ENCODE measurements around the gene SH3D19.

The SH3D19 gene

GRCh38 chr4:151184523-151185458, 140.6 kb downstream of the SH3D19 start:
- peak; percentile 37 for DNase-seq (ENCODE audit: low read depth)
- TF ChIP-seq CTCF (IDR thresholded peaks at IDR 0.05; ENCODE audit: insufficient read depth, low read depth, low read length, missing control alignments): no peak
- H3K4me3 ChIP-seq (ENCODE audit: low read length): no peak overlapping the region

GRCh38 chr4:151182455-151182996, 142.9 kb downstream of the SH3D19 start:
- H3K4me3 ChIP-seq (ENCODE audit: low read length): no peak overlapping the region
- no peak for TF ChIP-seq CTCF (IDR thresholded peaks at IDR 0.05; ENCODE audit: insufficient read depth, low read depth, low read length, missing control alignments)
- no peak for DNase-seq (ENCODE audit: low read depth)

DNA sequence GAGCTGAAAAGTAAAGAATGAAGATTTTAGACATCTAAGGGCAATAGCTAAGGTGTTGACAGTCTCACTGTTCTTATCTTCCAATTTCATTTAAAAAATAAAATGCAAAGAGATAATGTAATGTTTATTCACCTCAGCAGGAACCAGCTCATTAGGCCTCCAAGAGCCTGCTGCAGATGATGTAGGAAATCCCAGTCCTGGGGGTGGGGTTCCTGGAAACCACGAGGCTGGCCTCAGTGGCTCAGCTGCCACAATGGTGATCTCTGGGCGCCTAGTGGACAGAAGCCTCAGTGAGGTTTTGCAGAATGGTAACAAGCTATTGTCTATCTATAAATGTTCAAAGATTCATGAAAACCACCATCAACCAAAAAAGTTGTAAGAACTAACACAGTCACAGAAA, 148.7 kb downstream of the SH3D19 start:
- TF ChIP-seq CTCF (IDR thresholded peaks at IDR 0.05; ENCODE audit: insufficient read depth, low read depth, low read length, missing control alignments): no peak
- no peak for DNase-seq (ENCODE audit: low read depth)
- H3K4me3 ChIP-seq (ENCODE audit: low read length): no peak overlapping the region

DNA sequence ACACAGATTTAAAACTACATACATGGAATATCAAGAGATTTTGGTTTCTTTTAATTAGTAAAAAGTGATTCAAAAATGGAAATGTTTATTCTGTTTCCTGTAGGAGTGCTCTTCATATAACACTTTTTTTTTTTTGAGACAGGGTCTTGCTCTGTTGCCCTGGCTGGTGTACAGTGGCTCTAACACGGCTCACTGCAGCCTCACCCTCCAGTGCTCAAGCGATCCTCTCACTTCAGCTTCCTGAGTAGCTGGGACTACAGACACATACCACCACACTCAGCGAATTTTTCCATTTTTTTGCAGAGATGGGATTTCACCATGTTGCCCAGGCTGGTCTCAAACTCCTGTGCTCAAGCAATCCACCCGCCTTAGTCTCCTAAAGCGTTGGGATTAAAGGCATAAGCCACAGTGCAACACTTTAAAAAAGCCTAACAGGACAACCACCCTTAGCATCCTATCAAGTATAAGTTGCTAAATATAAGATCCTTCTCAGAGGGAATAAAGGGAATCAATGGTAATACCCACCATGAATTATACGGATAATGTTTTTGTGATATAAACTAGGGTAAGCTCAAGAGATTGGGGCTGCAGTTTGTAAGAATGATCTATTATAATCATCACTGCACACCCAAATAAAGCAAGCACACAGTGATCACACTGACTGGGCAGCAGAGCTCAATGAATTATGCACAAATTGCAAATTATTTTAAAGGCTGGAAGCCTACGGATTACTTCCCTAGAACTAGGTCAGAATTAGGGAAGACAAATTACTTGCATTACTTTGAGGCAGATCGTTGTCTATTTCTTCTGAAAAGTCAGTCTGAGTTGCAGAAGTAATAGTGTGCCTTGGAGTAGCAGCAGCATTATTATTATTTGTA, 149.4 kb downstream of the SH3D19 start:
- no peak overlapping the region for H3K4me3 ChIP-seq (ENCODE audit: low read length)
- DNase-seq (ENCODE audit: low read depth): no peak
- TF ChIP-seq CTCF (IDR thresholded peaks at IDR 0.05; ENCODE audit: insufficient read depth, low read depth, low read length, missing control alignments): no peak

DNA sequence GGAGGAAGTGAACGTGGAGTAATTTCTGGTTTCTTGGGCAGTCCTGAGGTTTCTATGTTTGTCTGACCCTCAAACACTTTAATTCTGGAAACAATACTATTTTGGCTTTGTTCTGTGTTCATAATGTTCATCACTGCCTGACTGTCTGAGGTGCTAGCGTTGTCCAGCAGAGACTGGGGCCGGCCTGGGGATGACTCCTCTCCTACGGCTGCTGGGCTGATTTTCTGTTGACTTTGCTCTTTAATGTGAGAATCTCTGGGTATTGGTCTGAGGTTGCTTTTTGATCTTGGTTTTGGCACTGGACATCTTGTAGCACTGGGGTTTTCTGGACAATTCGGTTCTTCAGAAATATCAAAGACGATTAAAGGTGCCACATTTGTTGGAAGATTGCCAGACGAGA, 150.2 kb downstream of the SH3D19 start:
- DNase-seq (ENCODE audit: low read depth): no peak
- no peak overlapping the region for H3K4me3 ChIP-seq (ENCODE audit: low read length)
- TF ChIP-seq CTCF (IDR thresholded peaks at IDR 0.05; ENCODE audit: insufficient read depth, low read depth, low read length, missing control alignments): no peak

- no peak for TF ChIP-seq CTCF (IDR thresholded peaks at IDR 0.05; ENCODE audit: insufficient read depth, low read depth, low read length, missing control alignments)
- no peak for DNase-seq (ENCODE audit: low read depth)
- H3K4me3 ChIP-seq (ENCODE audit: low read length): no peak overlapping the region
Observed at GRCh38 chr4:151174784-151175183, 150.6 kb downstream of the SH3D19 start.
